Tibial nerve (tissue), 4 donors: ENCODE results near the gene C17orf58. TPM values are rescaled to one million over a fixed set of nuclear protein-coding genes. Genes with fewer than 3 reads are reported as not detected.

Source experiments
- DNase-seq, 2 donors: peaks; one replicate each; pipeline ENCODE4 v3.0.0-alpha.2; 2019; ENCODE audit warnings: low spot score in 2 of 2
- H3K27ac ChIP-seq, 4 donors: fragments of 200-600 bp; sonication (generic) in 3 of 4; one replicate each; pipeline ENCODE4 v1.5.1; 2017 to 2019; ENCODE audit warnings: mild to moderate bottlenecking in 1 of 4
- H3K27me3 ChIP-seq, 2 donors: fragments of 200-600 bp; sonication (generic) in 1 of 2; one replicate each; pipeline versions ENCODE4 v1.5.1 to v1.6.0; 2017 to 2019
- H3K36me3 ChIP-seq, 3 donors: fragments of 200-600 bp; sonication (generic); one replicate each; pipeline ENCODE4 v1.5.1; 2018 to 2019
- H3K4me1 ChIP-seq, 4 donors: fragments of 200-600 bp; sonication (generic) in 3 of 4; one replicate each; pipeline ENCODE4 v1.5.1; 2017 to 2019
- H3K4me3 ChIP-seq, 4 donors: fragments of 200-600 bp; sonication (generic) in 3 of 4; one replicate each; pipeline ENCODE4 v1.5.1; 2017 to 2019; ENCODE audit warnings: mild to moderate bottlenecking in 1 of 4, moderate library complexity in 1 of 4
- H3K9me3 ChIP-seq, 4 donors: fragments of 200-600 bp; sonication (generic) in 3 of 4; one replicate each; pipeline ENCODE4 v1.5.1; 2017 to 2019
- CTCF ChIP-seq, 5 experiments: fragments of 200-600 bp in 3 of 5; fragments of 450-650 bp in 2 of 5; sonication (generic) in 3 of 5; IDR thresholded peaks; one replicate each; pipeline ENCODE4 v1.5.1; 2016 to 2019; ENCODE audit warnings: antibody characterized with exemption in 5 of 5, mild to moderate bottlenecking in 3 of 5, moderate library complexity in 2 of 5
- EP300 ChIP-seq, 2 donors: sonication (generic); formaldehyde crosslinking; IDR thresholded peaks; one replicate each; pipeline ENCODE4 v1.6.1; 2017; ENCODE audit warnings: antibody characterized with exemption in 2 of 2, mild to moderate bottlenecking in 1 of 2
- POLR2A ChIP-seq, 2 donors: fragments of 450-650 bp; IDR thresholded peaks; one replicate each; pipeline ENCODE4 v1.6.1; 2017; ENCODE audit warnings: antibody characterized with exemption in 2 of 2, mild to moderate bottlenecking in 2 of 2, moderate library complexity in 2 of 2
- WGBS, 2 donors: methylation state at CpG; one replicate each; pipeline ENCODE4 v1.1.5; 2018; 5-methylcytosine and 5-hydroxymethylcytosine counted together
- total RNA-seq, 4 donors: library from RNA; depleted of rRNA; stranded (reverse); fragments of >200 nt; gene quantifications; one replicate each; pipeline ENCODE4 v1.1.0, GENCODE V29; 2016

Gene C17orf58
- total RNA-seq, 4 donors from 2014 or later = 2.3 to 10.7 (median 3.9) TPM

GRCh38 chr17:67998466-67998865 is 2.2 kb upstream of the C17orf58 start:
- no peak for DNase-seq
- peaks cover 0 to 24% (median 8%) of the 10 kb centered on the region in 4 donors for H3K4me1 ChIP-seq
- H3K27ac ChIP-seq = no peak overlapping the region
- no peaks in the 10 kb centered on the region for H3K27me3 ChIP-seq
- no peaks in the 10 kb centered on the region for H3K36me3 ChIP-seq
- WGBS, 2 donors = 80% methylated on average over 2 of the region's 2 CpGs
- H3K4me3 ChIP-seq = no peak overlapping the region
- H3K9me3 ChIP-seq = no peaks in the 10 kb centered on the region
- TF ChIP-seq CTCF (IDR thresholded peaks at IDR 0.05) = no peak
- no peak for TF ChIP-seq POLR2A (IDR thresholded peaks at IDR 0.05)
- no peak for TF ChIP-seq EP300 (IDR thresholded peaks at IDR 0.05)

GRCh38 chr17:67995570-67996263 is 552 bp downstream of the C17orf58 start:
- peak overlapping the region; percentile 13 to 98 (median 53) for H3K27ac ChIP-seq
- TF ChIP-seq EP300 (IDR thresholded peaks at IDR 0.05) = no peak
- no peak for TF ChIP-seq CTCF (IDR thresholded peaks at IDR 0.05)
- no peak for TF ChIP-seq POLR2A (IDR thresholded peaks at IDR 0.05)
- DNase-seq = peak in 1 of 2 donors; percentile 20
- H3K36me3 ChIP-seq = no peaks in the 10 kb centered on the region
- H3K9me3 ChIP-seq = no peaks in the 10 kb centered on the region
- whole genome bisulfite sequencing, 2 donors = 0 to 2% methylated on average over 23 to 43 of the region's 43 CpGs
- peaks cover 0 to 28% (median 13%) of the 10 kb centered on the region in 4 donors for H3K4me1 ChIP-seq
- H3K27me3 ChIP-seq = no peaks in the 10 kb centered on the region
- H3K4me3 ChIP-seq = peak overlapping the region; percentile 40 to 87 (median 61)

- no peak for DNase-seq
- no peaks in the 10 kb centered on the region for H3K9me3 ChIP-seq
- H3K27ac ChIP-seq = peak overlapping the region; percentile 13 to 98 (median 53)
- peaks cover 0 to 28% (median 13%) of the 10 kb centered on the region in 4 donors for H3K4me1 ChIP-seq
- peak overlapping the region; percentile 40 to 87 (median 61) for H3K4me3 ChIP-seq
- TF ChIP-seq CTCF (IDR thresholded peaks at IDR 0.05) = no peak
- peak in 1 of 2 donors; percentile 46 for TF ChIP-seq EP300 (IDR thresholded peaks at IDR 0.05)
- no peak for TF ChIP-seq POLR2A (IDR thresholded peaks at IDR 0.05)
- H3K36me3 ChIP-seq = no peaks in the 10 kb centered on the region
- 18 to 20% methylated on average over 9 of the region's 9 CpGs for WGBS, 2 donors
- H3K27me3 ChIP-seq = no peaks in the 10 kb centered on the region
Measured at GRCh38 chr17:67994817-67995569, 1.3 kb downstream of the C17orf58 start.

GRCh38 chr17:67993998-67994361 is 2.3 kb downstream of the C17orf58 start:
- H3K27ac ChIP-seq = peak overlapping the region; percentile 83 to 98 (median 94)
- no peak for TF ChIP-seq POLR2A (IDR thresholded peaks at IDR 0.05)
- TF ChIP-seq EP300 (IDR thresholded peaks at IDR 0.05) = peak in 1 of 2 donors; percentile 34
- WGBS, 2 donors = 3 to 4% methylated on average over 21 of the region's 21 CpGs
- H3K4me3 ChIP-seq = peak overlapping the region; percentile 51 to 87 (median 68)
- DNase-seq = no peak
- no peaks in the 10 kb centered on the region for H3K36me3 ChIP-seq
- H3K9me3 ChIP-seq = no peaks in the 10 kb centered on the region
- no peaks in the 10 kb centered on the region for H3K27me3 ChIP-seq
- H3K4me1 ChIP-seq = peaks cover 0 to 28% (median 13%) of the 10 kb centered on the region in 4 donors

- no peaks in the 10 kb centered on the region for H3K27me3 ChIP-seq
- 1% methylated on average over 46 to 64 of the region's 144 CpGs for WGBS, 2 donors
- peak overlapping the region; percentile 51 to 87 (median 72) for H3K4me3 ChIP-seq
- H3K36me3 ChIP-seq = no peaks in the 10 kb centered on the region
- H3K9me3 ChIP-seq = no peaks in the 10 kb centered on the region
- TF ChIP-seq EP300 (IDR thresholded peaks at IDR 0.05) = peak in 1 of 2 donors; percentile 24
- peak in 3 of 5 experiments; percentile 14 to 50 (median 37) for TF ChIP-seq CTCF (IDR thresholded peaks at IDR 0.05)
- TF ChIP-seq POLR2A (IDR thresholded peaks at IDR 0.05) = peak; percentile 62 to 67
- peaks cover 0 to 28% (median 13%) of the 10 kb centered on the region in 4 donors for H3K4me1 ChIP-seq
- peak; percentile 55 to 68 for DNase-seq
- H3K27ac ChIP-seq = peak overlapping the region; percentile 83 to 98 (median 94)
Measured at GRCh38 chr17:67993153-67993997, 2.9 kb downstream of the C17orf58 start.
